Hepatocyte (in vitro differentiated cells): ENCODE results near the gene OR2J2.

Experiments
- EZH2 ChIP-seq: fragments of 200-600 bp; sonication (generic); IDR thresholded peaks from 2 replicates; pipeline ENCODE4 v1.6.1; 2016; ENCODE audit warnings: antibody characterized with exemption, mild to moderate bottlenecking, borderline replicate concordance
- EZH2phosphoT487 ChIP-seq: fragments of 200-600 bp; sonication (generic); IDR thresholded peaks from one replicate; pipeline ENCODE4 v1.6.1; 2018; ENCODE audit warnings: antibody characterized with exemption, mild to moderate bottlenecking, low read depth, moderate library complexity; ENCODE audit not compliant: unreplicated experiment, severe bottlenecking
- TF ChIP-seq, protein P1 (sequence below): fragments of 200-600 bp; sonication (generic); IDR thresholded peaks from 2 replicates; pipeline ENCODE4 v1.5.1; 2016; ENCODE audit warnings: antibody characterized with exemption, mild to moderate bottlenecking; ENCODE audit not compliant: poor library complexity

DNA sequence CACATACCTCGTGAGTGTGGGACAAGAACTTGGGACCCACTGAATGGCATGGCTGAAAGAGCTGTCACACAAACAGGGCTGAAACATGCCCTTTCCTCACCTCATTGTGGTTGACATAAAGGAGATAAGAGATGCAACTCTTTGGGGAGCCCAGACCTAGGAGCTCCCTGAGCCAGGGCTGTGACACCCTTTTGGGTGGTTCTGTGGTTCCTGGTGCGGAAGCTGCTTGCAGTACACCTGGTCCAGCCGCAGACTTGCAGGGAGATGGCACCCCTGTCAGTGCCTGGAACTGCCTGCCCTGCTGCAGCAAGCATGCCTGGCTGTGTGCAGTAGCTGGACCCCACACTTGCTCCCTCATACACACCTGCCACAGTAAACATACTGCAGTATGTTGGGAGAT lies 31.3 kb downstream of the OR2J2 start:
- TF ChIP-seq, protein P1, sequence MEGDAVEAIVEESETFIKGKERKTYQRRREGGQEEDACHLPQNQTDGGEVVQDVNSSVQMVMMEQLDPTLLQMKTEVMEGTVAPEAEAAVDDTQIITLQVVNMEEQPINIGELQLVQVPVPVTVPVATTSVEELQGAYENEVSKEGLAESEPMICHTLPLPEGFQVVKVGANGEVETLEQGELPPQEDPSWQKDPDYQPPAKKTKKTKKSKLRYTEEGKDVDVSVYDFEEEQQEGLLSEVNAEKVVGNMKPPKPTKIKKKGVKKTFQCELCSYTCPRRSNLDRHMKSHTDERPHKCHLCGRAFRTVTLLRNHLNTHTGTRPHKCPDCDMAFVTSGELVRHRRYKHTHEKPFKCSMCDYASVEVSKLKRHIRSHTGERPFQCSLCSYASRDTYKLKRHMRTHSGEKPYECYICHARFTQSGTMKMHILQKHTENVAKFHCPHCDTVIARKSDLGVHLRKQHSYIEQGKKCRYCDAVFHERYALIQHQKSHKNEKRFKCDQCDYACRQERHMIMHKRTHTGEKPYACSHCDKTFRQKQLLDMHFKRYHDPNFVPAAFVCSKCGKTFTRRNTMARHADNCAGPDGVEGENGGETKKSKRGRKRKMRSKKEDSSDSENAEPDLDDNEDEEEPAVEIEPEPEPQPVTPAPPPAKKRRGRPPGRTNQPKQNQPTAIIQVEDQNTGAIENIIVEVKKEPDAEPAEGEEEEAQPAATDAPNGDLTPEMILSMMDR, result no peak
- TF ChIP-seq EZH2 (no peak), EZH2phosphoT487 (no peak)
